HepG2 (cell line): Measurements from ENCODE around the gene API5. TPM values are rescaled to one million over a fixed set of nuclear protein-coding genes. Genes with fewer than 3 reads are reported as not detected.

Experiments used
- ATAC-seq: fragments of 200-7000 bp; cut with Tn5 transposase; 3 replicates; pipeline ENCODE4 v1.9.1; 2020; ENCODE audit warnings: mild to moderate bottlenecking, moderate library complexity
- BruUV-seq: library from RNA; stranded (reverse); fragments of 400-500 nt; replicated peaks from 2 replicates; lab custom pipeline; 2021; lab: Mats Ljungman, UMichigan
- CTCF ChIA-PET: fragments of 300-600 bp; formaldehyde crosslinking; extraction: SDS; loops from one replicate; lab custom pipeline; 2021; ENCODE audit warnings: low total read pairs, inconsistent platforms, low intra/inter-chr PET ratio; lab: Yijun Ruan, JAX
- POLR2A ChIA-PET: fragments of 350-600 bp; sonication (Branson Sonifier 250); formaldehyde crosslinking; loops from one replicate; lab custom pipeline; 2020; ENCODE audit warnings: antibody characterized with exemption, inconsistent platforms; lab: Yijun Ruan, JAX
- DNase-seq: peaks from one replicate; pipeline ENCODE4 v3.0.0-alpha.2; 2015; ENCODE audit warnings: low spot score
- FAIRE-seq: peaks from 3 replicates; lab custom pipeline; 2011; peaks lifted over from hg19 to GRCh38; lab: Jason Lieb, UNC
- H2AFZ ChIP-seq: one replicate; pipeline ENCODE4 v1.6.1; 2011; ENCODE audit warnings: low read length, inconsistent platforms
- H3K27ac ChIP-seq: fragments of 300-600 bp; 3 replicates; pipeline ENCODE4 v1.8.0; 2011; ENCODE audit warnings: mixed run types, mild to moderate bottlenecking, mixed read lengths, low read length, inconsistent platforms; ENCODE audit not compliant: insufficient read depth; ENCODE audit errors: extremely low read length
- H3K27me3 ChIP-seq, 2 experiments: fragments of 200-600 bp in 1 of 2; 2 replicates in 1 of 2; 3 replicates in 1 of 2; pipeline versions ENCODE4 v1.6.0 to v1.8.0; 2011; ENCODE audit warnings: low read length in 2 of 2, mild to moderate bottlenecking in 2 of 2, moderate library complexity in 2 of 2, inconsistent platforms in 1 of 2; ENCODE audit not compliant: insufficient read depth in 2 of 2, control insufficient read depth in 1 of 2
- H3K36me3 ChIP-seq, 2 experiments: fragments of 200-600 bp in 1 of 2; replicated peaks in 1 of 2; 2 replicates in 1 of 2; 3 replicates in 1 of 2; pipeline versions ENCODE4 v1.5.1 to v1.8.0; 2011; ENCODE audit warnings: low read length in 2 of 2, inconsistent platforms in 1 of 2; ENCODE audit not compliant: insufficient read depth in 2 of 2, control insufficient read depth in 1 of 2
- H3K4me1 ChIP-seq: 2 replicates; pipeline ENCODE4 v1.5.1; 2012; ENCODE audit warnings: low read length, inconsistent platforms; ENCODE audit not compliant: insufficient read depth
- H3K4me2 ChIP-seq: 2 replicates; pipeline ENCODE4 v1.6.0; 2011; ENCODE audit warnings: low read depth, low read length, inconsistent platforms
- H3K4me3 ChIP-seq, 3 experiments: fragments of 200-600 bp in 1 of 3; sonication (generic), shearing (Covaris generic) in 1 of 3; replicated peaks in 1 of 3; 2 replicates each; pipeline ENCODE4 v1.5.1; 2011 to 2016; ENCODE audit warnings: low read length in 3 of 3, inconsistent platforms in 2 of 3, low read depth in 2 of 3, mild to moderate bottlenecking in 2 of 3, control low read depth in 1 of 3, mixed read lengths in 1 of 3; ENCODE audit not compliant: insufficient read depth in 1 of 3
- H3K79me2 ChIP-seq: one replicate; pipeline ENCODE4 v1.6.1; 2011; ENCODE audit warnings: low read length, inconsistent platforms; ENCODE audit not compliant: insufficient read depth
- H3K9ac ChIP-seq: 2 replicates; pipeline ENCODE4 v1.6.0; 2011; ENCODE audit warnings: mild to moderate bottlenecking, low read depth, low read length, inconsistent platforms; ENCODE audit not compliant: insufficient read depth
- H3K9me3 ChIP-seq: 2 replicates; pipeline ENCODE4 v1.5.1; 2012; ENCODE audit warnings: mild to moderate bottlenecking, low read length
- H4K20me1 ChIP-seq: 2 replicates; pipeline ENCODE4 v1.6.0; 2011; ENCODE audit warnings: inconsistent platforms, mild to moderate bottlenecking, low read length, moderate library complexity; ENCODE audit not compliant: insufficient read depth
- CHD4 ChIP-seq: fragments of 200-600 bp; sonication (generic); IDR thresholded peaks from 2 replicates; pipeline ENCODE4 v1.7.0; 2017; ENCODE audit warnings: mild to moderate bottlenecking, low read length, borderline replicate concordance
- GABPB1 ChIP-seq: IDR thresholded peaks from 2 replicates; pipeline ENCODE4 v1.6.1; 2016; ENCODE audit warnings: mild to moderate bottlenecking, missing genetic modification reagents, moderate library complexity, missing compliant biosample characterization
- JUN ChIP-seq: sonication (generic); formaldehyde crosslinking; IDR thresholded peaks from 2 replicates; pipeline ENCODE4 v1.4.0; 2020; ENCODE audit warnings: mild to moderate bottlenecking, missing genetic modification reagents
- KMT2A ChIP-seq: sonication (generic); formaldehyde crosslinking; IDR thresholded peaks from 2 replicates; pipeline ENCODE4 v1.4.0; 2020; ENCODE audit warnings: missing genetic modification reagents
- NFYC ChIP-seq: IDR thresholded peaks from 2 replicates; pipeline ENCODE4 v1.6.1; 2016; ENCODE audit warnings: missing genetic modification reagents, missing compliant biosample characterization
- ZBTB7A ChIP-seq: sonication (generic); formaldehyde crosslinking; IDR thresholded peaks from 2 replicates; pipeline ENCODE4 v1.8.0; 2022; ENCODE audit warnings: mild to moderate bottlenecking, missing genetic modification reagents
- ZNF143 ChIP-seq: sonication (generic); formaldehyde crosslinking; IDR thresholded peaks from 2 replicates; pipeline ENCODE4 v1.4.0; 2020; ENCODE audit warnings: missing genetic modification reagents
- ZNF253 ChIP-seq: sonication (generic); formaldehyde crosslinking; IDR thresholded peaks from 2 replicates; pipeline ENCODE4 v1.8.0; 2022; ENCODE audit warnings: mild to moderate bottlenecking, missing genetic modification reagents, borderline replicate concordance
- ZNF772 ChIP-seq: sonication (generic); formaldehyde crosslinking; IDR thresholded peaks from 2 replicates; pipeline ENCODE4 v1.5.0; 2020; ENCODE audit warnings: mild to moderate bottlenecking, missing genetic modification reagents
- ZSCAN21 ChIP-seq: sonication (generic); formaldehyde crosslinking; IDR thresholded peaks from 2 replicates; pipeline ENCODE4 v1.8.0; 2022; ENCODE audit warnings: mild to moderate bottlenecking, missing genetic modification reagents, moderate library complexity, borderline replicate concordance
- in situ Hi-C: cut with HindIII; loops from 2 replicates; pipeline ENCODE4 v1.10.0; 2017; ENCODE audit warnings: low pct_unique_long_range_greater_than_20kb; ENCODE audit not compliant: extremely low pct_ligation_motif_present
- intact Hi-C: fragments of 100-400 bp; cut with micrococcal nuclease; formaldehyde crosslinking; loops from one replicate; pipeline ENCODE4 v1.10.0; 2022; ENCODE audit not compliant: unreplicated experiment
- polyA plus RNA-seq, 8 experiments: library from polyadenylated mRNA; depleted of rRNA in 3 of 8; stranded (reverse) in 7 of 8; unstranded in 1 of 8; fragments of >200 nt; fragmentation: Illumina TruSeq in 4 of 8; extraction: Trizol in 4 of 8; gene quantifications; 2 replicates each; pipeline versions ENCODE4 v1.2.1 to v1.2.3, GENCODE V29; 2011 to 2016; ENCODE audit warnings: low read depth in 4 of 8, missing spikeins in 1 of 8, mixed read lengths in 1 of 8; ENCODE audit not compliant: insufficient read depth in 1 of 8
- total RNA-seq, 5 experiments: library from RNA; depleted of rRNA; stranded (reverse); fragments of >200 nt; fragmentation: Illumina TruSeq; extraction: Trizol; gene quantifications; 2 replicates each; pipeline ENCODE4 v1.2.3, GENCODE V29; 2016; ENCODE audit warnings: low read depth in 1 of 5
- TF ChIP-seq, protein P1 (sequence below): sonication (generic); formaldehyde crosslinking; IDR thresholded peaks from 2 replicates; pipeline ENCODE4 v1.8.0; 2022; ENCODE audit warnings: low read depth, missing genetic modification reagents
- TF ChIP-seq, protein P2 (sequence below): sonication (generic); formaldehyde crosslinking; IDR thresholded peaks from 2 replicates; pipeline ENCODE4 v1.9.0; 2021; ENCODE audit warnings: missing genetic modification reagents, borderline replicate concordance
- TF ChIP-seq, protein P3 (sequence below): sonication (generic); formaldehyde crosslinking; IDR thresholded peaks from 2 replicates; pipeline ENCODE4 v1.4.0; 2020; ENCODE audit warnings: missing genetic modification reagents, borderline replicate concordance
- TF ChIP-seq, protein P4 (sequence below): IDR thresholded peaks from 2 replicates; pipeline ENCODE4 v1.6.1; 2018; ENCODE audit warnings: missing genetic modification reagents, mild to moderate bottlenecking, missing compliant biosample characterization
- TF ChIP-seq, protein P5 (sequence below): sonication (generic); formaldehyde crosslinking; IDR thresholded peaks from 2 replicates; pipeline ENCODE4 v1.8.0; 2023; ENCODE audit warnings: mild to moderate bottlenecking, missing genetic modification reagents

Gene API5
- total and polyA plus RNA-seq, 2 of the 13 experiments (the other 11 are each of a cell fraction or from before 2014, with no cell fraction given): 21.6 to 59.0 TPM

DNA sequence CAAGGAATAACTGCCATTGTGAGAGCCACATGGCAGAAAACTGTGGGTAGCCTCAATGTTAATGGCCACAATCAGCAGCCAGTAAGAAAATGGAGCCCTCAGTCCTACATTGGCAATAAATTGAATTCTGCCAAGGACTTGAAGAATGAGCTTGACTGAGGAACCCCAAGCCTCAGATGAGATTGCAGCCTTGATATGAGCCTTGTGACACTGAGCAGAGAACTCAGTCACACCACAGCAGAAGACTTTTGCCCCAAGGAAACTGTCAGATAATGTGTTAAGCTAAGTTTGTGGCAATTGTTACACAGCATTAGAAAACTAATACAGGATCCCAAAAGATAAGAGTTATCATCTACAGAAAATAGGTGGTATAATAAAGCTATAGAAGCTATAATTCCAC is 44.5 kb downstream of the API5 start:
- no peak overlapping the region for H3K4me3 ChIP-seq
- in situ Hi-C loops (no loop called here), intact Hi-C loops (no loop called here)
- ATAC-seq (no peak), DNase-seq (no peak), FAIRE-seq (no peak)
- H3K79me2 ChIP-seq: peaks cover 25% of the 10 kb centered on the region
- ChIA-PET POLR2A (interaction anchor here (0.9 kb wide), 1 partner anchor 45 kb away, joined by 3 read pairs; the partner anchor contains the start of gene API5), CTCF (no interaction called here)
- no peak overlapping the region for H3K9ac ChIP-seq
- BruUV-seq: no TSS peak
- no peak overlapping the region for H3K4me2 ChIP-seq
- H3K9me3 ChIP-seq: no peaks in the 10 kb centered on the region
- H3K27me3 ChIP-seq: no peaks in the 10 kb centered on the region; a peak in 1 of 5 replicates
- H3K4me1 ChIP-seq: peaks cover 30% of the 10 kb centered on the region
- H4K20me1 ChIP-seq: peaks cover 11% of the 10 kb centered on the region
- H3K27ac ChIP-seq: no peak overlapping the region
- H3K36me3 ChIP-seq: no peaks in the 10 kb centered on the region
- H2AFZ ChIP-seq: no peak overlapping the region
- no peak for TF ChIP-seq KMT2A (CRISPR knock-in tag)
- TF ChIP-seq GABPB1: no peak
- TF ChIP-seq, protein P1, sequence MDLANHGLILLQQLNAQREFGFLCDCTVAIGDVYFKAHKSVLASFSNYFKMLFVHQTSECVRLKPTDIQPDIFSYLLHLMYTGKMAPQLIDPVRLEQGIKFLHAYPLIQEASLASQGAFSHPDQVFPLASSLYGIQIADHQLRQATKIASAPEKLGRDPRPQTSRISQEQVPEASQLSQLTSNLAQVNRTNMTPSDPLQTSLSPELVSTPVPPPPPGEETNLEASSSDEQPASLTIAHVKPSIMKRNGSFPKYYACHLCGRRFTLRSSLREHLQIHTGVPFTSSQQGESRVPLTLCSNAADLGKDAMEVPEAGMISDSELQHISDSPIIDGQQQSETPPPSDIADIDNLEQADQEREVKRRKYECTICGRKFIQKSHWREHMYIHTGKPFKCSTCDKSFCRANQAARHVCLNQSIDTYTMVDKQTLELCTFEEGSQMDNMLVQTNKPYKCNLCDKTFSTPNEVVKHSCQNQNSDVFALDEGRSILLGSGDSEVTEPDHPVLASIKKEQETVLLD (CRISPR knock-in tag): no peak
- TF ChIP-seq ZNF772 (CRISPR knock-in tag): no peak
- TF ChIP-seq JUN (CRISPR knock-in tag): no peak
- TF ChIP-seq ZNF253 (CRISPR knock-in tag): no peak
- TF ChIP-seq, protein P2, sequence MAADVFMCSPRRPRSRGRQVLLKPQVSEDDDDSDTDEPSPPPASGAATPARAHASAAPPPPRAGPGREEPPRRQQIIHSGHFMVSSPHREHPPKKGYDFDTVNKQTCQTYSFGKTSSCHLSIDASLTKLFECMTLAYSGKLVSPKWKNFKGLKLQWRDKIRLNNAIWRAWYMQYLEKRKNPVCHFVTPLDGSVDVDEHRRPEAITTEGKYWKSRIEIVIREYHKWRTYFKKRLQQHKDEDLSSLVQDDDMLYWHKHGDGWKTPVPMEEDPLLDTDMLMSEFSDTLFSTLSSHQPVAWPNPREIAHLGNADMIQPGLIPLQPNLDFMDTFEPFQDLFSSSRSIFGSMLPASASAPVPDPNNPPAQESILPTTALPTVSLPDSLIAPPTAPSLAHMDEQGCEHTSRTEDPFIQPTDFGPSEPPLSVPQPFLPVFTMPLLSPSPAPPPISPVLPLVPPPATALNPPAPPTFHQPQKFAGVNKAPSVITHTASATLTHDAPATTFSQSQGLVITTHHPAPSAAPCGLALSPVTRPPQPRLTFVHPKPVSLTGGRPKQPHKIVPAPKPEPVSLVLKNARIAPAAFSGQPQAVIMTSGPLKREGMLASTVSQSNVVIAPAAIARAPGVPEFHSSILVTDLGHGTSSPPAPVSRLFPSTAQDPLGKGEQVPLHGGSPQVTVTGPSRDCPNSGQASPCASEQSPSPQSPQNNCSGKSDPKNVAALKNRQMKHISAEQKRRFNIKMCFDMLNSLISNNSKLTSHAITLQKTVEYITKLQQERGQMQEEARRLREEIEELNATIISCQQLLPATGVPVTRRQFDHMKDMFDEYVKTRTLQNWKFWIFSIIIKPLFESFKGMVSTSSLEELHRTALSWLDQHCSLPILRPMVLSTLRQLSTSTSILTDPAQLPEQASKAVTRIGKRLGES (CRISPR knock-in tag): no peak
- TF ChIP-seq CHD4: no peak
- TF ChIP-seq, protein P3, sequence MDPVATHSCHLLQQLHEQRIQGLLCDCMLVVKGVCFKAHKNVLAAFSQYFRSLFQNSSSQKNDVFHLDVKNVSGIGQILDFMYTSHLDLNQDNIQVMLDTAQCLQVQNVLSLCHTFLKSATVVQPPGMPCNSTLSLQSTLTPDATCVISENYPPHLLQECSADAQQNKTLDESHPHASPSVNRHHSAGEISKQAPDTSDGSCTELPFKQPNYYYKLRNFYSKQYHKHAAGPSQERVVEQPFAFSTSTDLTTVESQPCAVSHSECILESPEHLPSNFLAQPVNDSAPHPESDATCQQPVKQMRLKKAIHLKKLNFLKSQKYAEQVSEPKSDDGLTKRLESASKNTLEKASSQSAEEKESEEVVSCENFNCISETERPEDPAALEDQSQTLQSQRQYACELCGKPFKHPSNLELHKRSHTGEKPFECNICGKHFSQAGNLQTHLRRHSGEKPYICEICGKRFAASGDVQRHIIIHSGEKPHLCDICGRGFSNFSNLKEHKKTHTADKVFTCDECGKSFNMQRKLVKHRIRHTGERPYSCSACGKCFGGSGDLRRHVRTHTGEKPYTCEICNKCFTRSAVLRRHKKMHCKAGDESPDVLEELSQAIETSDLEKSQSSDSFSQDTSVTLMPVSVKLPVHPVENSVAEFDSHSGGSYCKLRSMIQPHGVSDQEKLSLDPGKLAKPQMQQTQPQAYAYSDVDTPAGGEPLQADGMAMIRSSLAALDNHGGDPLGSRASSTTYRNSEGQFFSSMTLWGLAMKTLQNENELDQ (CRISPR knock-in tag): no peak
- TF ChIP-seq NFYC (CRISPR knock-in tag): no peak
- TF ChIP-seq ZSCAN21 (CRISPR knock-in tag): no peak
- no peak for TF ChIP-seq ZNF143
- TF ChIP-seq, protein P4, sequence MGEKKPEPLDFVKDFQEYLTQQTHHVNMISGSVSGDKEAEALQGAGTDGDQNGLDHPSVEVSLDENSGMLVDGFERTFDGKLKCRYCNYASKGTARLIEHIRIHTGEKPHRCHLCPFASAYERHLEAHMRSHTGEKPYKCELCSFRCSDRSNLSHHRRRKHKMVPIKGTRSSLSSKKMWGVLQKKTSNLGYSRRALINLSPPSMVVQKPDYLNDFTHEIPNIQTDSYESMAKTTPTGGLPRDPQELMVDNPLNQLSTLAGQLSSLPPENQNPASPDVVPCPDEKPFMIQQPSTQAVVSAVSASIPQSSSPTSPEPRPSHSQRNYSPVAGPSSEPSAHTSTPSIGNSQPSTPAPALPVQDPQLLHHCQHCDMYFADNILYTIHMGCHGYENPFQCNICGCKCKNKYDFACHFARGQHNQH: no peak
- TF ChIP-seq, protein P5, sequence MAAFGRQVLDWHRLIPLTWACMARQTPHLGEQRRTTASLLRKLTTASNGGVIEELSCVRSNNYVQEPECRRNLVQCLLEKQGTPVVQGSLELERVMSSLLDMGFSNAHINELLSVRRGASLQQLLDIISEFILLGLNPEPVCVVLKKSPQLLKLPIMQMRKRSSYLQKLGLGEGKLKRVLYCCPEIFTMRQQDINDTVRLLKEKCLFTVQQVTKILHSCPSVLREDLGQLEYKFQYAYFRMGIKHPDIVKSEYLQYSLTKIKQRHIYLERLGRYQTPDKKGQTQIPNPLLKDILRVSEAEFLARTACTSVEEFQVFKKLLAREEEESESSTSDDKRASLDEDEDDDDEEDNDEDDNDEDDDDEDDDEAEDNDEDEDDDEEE: no peak
- TF ChIP-seq ZBTB7A (CRISPR knock-in tag): no peak
